DMS114 treated with DMSO at 0.1 percent for 48 hours (cell line): ENCODE results near the gene SLC22A13.
"Not testable (repeated sequence)": the region's sequence is repeated elsewhere in the genome, so short reads cannot be mapped to it uniquely, and the experiment has no call there.

Experiments used
- DNase-seq: peaks from one replicate; lab custom pipeline; 2025; ENCODE audit not compliant: unreplicated experiment; lab: John Stamatoyannopoulos, UW

Gene SLC22A13

DNA sequence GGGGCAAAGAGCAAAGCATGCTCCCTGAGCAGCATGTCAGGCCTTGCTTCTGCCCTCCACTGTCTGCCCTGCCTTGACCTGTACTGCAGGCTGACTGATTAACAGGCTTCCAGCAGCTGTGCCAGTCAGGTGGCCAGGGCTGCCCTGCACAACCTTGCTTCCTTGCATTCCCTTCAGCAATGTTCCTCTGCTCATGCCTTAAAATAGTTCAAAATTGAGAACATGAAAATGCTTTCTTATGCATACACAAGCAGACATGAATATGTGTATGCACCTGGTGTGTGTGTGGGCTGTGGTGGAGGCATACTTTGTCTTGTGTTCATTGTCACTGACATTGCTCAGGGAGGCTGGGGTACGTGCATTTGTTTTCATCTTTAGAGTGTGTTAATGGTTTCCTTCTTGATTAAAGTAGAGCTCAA, 1.2 kb upstream of the SLC22A13 start:
- DNase-seq = no peak

DNA sequence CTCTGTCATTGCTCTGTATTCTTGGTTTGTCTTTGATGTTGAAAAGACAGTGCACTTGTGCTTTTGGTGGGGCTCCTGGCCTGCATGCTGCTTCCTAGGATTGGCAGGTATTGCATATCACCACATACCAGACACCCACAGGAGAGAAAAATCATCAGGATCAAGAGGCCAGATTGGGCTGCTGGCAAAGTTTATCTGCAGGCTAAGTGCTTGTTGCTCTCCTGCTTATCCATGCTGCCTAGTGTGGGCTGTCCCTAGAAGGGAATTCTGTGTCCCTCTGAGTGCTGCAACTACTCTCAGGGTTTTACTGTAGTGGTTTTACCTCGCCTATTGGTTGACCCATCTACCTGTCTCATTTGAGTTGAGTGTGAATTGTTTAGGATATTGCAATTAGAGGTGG, 833 bp upstream of the SLC22A13 start:
- no peak for DNase-seq

DNA sequence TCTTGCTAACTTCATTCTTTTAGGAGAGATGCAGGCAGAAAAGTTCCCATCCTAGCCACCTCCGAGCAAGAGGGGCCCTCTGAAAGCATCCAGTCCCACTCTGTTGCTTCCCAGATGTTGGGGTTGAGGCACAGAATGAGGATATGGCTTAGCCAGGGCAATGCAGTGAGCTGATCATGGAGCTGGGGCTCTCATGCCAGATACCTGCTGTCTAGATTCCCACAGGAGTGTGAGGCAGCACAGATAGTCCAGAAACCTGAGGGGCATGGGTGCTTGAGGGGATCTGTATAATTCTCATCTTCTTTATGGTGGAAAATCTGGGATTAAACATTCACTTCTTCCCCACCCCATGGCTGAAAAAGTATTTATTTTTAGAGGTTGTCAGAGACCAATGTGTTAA, 1.2 kb downstream of the SLC22A13 start:
- DNase-seq = no peak

DNA sequence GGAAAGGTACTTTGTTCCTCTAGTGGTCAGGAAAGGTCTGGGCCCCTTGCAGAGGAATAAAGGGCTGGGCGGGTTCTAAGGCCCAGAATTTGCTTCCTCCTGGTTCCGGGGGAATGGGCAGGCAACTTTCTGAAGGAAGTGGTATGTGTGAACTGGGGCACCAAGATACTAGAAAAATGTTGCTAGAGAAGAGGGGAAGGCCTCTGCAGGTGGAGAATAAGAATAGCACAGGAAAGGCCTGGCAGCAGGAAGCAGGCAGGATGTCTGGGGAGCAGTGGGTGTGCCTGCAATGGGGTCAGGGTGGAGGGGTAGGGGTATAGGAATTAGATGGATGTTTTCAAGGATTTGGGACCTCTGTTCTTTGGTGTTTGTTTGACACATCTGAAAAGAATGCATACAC, 2.0 kb downstream of the SLC22A13 start:
- DNase-seq = no peak

DNA sequence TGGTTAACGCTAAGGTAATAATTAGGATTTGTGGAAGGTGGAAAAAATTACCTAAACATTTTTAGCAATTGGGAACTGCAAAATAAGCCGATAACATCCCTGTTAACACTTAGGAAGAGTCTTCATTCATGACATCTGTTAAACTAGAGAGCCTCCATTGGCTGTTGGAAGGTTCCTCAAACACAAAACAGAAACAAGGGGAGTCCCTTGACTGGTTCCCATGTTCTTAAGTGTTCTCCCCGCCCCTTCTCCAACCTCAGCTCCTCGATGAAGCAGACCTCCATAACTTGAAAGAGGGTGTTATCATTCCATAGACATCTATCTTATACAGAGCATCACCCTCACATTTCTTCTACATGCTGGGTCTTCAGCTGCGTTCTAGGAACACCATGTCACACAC, 2.5 kb downstream of the SLC22A13 start:
- DNase-seq = no peak

DNA sequence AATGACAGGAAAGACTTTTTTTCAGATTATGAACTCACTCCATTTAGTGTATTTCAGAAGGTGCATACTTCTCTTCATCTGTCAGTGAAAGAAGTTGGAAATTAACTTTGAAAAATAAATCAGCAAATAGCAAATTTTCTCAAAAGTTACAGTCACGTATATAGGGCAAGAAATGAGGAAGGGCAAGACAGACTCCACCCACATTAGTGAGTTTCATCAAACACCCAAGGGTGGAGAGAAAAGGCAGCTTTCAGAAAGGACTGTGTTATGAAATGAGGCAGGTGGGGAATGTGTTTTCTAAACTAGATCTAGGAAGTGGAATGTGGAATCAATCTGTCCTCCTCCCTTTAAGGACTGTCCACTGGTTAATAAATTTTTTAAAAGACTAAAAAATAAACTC, 2.9 kb downstream of the SLC22A13 start:
- DNase-seq = no peak

DNA sequence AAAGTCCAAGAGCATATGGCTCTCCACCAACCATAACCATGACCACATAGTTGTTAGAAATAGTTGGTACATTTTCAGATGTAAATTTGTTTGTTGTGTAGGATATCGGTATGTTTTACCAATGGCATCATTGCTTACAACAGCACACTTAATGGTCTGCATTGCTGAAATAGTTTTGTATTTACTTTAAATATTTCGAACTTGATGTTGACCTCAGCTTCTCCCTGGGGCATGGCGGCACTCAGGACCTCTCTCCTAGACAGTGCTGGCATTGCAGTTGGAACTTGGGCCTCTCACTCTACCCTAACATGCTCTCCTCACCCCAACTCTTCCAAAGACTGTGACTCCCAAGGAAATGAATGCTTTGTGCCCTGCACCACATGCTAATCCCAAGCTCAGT, 5.0 kb downstream of the SLC22A13 start:
- DNase-seq = no peak

DNA sequence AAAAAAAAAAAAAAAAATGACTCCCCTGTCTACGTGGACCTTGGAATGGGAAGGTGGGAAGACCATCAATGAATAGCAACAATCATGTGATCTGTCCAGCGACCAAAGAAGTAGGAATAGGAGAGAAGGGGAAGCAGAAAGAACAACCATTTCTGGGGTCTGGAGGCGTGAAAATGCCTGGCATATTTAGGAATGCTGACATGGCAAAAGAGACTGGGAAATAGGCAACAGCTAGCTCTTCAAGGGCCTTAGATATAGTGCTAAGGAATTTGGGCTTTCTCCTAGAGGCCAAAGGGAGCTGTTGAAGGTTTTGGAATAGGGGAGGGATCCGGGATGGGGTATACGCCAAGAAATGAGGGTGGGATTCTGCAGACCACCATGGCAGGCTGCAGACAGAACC, 5.9 kb downstream of the SLC22A13 start:
- DNase-seq = no peak

DNA sequence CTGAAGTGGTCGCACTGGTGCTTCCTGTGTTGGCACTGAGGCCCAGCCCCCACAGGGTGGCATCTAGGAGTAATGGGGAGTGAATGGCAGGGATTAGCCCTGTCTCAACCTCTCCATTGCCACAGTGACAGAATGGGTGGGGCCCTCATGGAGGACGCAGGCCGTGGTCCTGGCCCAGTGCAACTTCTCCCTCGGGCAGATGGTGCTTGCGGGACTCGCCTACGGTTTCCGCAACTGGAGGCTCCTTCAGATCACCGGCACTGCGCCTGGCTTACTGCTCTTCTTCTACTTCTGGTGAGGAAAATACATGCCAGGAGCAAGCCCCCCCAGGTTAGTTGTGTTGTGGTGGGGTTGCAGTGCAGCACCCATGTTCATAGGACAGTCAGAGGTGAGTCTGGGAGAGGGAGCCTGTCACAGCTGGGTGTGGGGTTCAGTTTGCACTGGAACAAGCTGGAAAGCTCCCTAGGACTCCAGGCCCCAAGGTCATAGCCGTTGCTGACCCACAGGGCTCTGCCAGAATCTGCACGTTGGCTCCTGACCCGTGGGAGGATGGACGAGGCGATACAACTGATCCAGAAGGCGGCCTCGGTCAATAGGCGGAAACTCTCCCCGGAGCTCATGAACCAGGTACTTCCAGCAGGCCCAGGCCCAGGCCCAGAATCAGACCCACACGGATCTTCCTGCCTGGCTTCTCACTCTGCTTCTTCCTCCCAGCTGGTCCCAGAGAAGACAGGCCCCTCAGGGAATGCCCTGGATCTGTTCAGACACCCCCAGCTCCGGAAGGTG, 9.4 kb downstream of the SLC22A13 start:
- no peak for DNase-seq

DNA sequence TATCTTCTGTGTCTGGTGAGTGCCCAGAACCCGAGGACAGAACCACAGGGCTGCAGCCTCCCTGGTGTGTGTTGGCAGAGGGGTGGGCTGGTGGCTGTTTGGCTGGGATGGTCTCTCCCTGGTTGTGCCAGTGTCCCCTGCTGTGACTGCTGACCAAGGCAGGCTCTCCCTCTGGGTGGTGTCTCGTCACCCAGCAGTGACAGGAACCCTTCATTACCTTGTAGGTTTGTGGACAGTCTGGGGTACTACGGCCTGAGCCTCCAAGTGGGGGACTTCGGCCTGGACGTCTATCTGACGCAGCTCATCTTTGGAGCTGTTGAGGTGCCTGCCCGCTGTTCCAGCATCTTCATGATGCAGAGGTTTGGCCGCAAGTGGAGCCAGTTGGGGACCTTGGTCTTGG, 10.0 kb downstream of the SLC22A13 start:
- no peak for DNase-seq

DNA sequence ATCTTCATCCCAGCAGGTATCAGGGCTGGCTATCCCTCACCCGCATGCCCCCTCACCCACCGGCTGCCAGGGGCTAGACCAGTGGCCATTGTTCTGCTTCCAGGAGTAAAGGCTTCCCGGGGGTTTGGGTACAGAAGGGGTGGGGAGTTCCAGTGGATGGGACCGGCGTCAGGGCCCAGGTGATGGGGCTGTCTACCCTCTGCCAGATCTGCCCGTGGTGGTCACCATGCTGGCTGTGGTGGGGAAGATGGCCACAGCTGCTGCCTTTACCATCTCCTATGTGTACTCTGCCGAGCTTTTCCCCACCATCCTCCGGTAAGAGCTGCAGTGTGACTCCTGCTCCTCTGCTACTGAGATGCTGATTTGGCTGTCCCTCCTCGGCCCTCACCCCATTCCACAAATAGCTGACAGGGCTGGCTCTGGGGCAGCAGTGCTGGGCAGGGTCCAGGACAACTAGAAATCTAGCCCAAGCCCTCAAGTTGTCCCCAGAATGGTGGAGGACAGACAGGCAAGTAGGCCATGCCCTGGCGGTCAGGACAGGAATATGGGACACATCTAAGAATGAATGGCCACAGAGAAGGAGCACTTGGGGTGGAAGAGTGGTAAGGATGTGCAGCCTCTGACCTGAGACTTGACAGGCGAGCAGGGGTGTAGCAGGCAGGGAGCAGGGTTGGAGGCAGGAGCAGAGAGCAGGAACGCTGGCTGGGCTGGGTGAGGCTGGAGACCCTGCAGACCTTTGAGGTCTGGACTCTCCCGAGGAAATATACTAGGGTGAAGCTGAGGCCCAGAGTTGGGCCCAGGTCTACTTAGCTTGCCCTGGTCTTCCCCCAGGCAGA, 10.7 kb downstream of the SLC22A13 start:
- DNase-seq = no peak

DNA sequence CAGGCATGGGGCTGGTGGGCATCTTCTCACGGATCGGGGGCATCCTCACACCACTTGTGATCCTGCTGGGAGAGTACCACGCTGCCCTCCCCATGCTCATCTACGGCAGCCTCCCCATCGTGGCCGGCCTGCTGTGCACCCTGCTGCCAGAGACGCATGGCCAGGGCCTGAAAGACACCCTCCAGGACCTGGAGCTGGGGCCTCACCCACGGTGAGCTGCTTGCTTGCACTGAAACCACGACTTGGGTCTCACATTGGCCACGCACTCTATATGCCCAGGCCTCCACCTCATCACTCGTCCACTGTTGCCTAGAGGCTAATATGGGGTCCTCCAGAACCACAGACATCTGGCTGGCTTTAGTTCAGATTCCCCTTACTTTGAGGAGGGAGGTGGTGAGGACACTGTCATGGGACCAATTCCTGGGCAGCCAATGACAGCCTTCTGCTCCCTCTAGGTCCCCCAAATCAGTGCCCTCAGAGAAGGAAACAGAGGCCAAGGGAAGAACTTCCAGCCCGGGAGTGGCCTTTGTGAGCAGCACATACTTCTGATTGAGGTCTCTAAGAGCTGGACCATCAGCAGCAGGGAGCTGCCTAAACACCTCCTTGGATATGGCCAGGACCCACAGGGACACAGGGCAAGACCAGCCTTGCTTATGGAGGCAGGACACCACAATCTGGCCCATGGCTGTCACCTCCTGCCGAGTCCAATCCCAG, 11.5 kb downstream of the SLC22A13 start:
- DNase-seq = no peak

DNA sequence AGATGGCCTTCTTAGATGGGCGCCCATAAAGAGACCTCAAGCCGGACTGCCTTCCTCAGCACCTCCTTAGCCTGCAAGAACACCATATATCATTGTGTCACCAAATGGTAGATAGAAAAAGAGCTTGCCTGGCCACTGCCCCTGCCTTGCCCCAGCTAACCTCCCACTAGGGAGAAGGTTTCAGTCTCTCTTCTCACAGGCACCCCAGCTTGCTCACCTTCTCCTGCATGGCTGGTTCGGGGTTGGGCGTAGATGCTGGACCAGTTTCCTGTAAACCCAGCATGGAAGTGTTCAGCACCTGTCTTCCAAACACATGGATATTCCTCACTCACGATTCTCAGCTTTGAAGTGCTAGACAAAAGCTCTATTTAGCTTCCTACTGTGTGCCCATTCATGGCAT, 13.2 kb downstream of the SLC22A13 start:
- no peak for DNase-seq

DNA sequence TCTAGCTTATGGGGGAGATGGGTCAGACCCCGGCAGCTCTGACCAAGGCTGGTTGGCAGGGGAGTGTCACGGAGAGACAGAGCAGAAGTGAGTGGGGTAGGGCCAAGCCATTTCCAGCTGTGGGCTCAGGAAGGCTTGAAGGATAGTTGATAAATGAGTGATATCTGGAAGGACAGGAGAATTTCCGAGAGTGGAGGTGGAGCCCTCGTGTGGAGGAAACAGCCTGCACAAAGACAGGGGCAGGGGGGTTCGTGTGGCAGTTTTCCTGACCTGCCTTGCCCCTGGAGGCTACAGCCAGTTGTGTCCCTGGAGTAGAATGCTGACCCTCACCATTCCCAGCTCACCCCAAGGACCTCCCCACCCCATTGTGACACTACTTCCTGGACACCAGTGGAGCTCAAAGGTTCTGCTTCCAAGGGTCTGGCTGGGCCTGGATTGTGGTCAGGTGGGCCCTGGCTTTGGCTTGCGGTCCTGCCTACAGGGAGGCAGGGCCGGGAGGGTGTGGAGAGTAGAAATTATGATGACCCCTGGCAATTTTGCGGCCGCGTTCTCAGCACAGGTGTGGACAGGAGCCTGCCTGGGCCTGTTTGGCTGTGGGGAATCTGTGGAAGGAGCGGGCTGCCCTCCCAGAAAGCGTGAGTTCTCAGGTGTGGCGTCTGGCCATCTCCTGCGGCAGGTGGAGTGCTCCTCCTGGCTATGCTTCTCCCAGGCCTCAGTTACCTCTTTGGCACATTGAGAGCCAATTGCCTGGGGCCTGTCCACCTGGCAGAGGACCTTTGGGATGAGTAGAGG, 16.5 kb downstream of the SLC22A13 start, which contains the start of gene SLC22A14:
TSS of gene SLC22A14 (plus strand) at position 400 of the 792 bp plus-strand sequence. CDS start 23,733 bp downstream, outside the sequence.
- no peak for DNase-seq

DNA sequence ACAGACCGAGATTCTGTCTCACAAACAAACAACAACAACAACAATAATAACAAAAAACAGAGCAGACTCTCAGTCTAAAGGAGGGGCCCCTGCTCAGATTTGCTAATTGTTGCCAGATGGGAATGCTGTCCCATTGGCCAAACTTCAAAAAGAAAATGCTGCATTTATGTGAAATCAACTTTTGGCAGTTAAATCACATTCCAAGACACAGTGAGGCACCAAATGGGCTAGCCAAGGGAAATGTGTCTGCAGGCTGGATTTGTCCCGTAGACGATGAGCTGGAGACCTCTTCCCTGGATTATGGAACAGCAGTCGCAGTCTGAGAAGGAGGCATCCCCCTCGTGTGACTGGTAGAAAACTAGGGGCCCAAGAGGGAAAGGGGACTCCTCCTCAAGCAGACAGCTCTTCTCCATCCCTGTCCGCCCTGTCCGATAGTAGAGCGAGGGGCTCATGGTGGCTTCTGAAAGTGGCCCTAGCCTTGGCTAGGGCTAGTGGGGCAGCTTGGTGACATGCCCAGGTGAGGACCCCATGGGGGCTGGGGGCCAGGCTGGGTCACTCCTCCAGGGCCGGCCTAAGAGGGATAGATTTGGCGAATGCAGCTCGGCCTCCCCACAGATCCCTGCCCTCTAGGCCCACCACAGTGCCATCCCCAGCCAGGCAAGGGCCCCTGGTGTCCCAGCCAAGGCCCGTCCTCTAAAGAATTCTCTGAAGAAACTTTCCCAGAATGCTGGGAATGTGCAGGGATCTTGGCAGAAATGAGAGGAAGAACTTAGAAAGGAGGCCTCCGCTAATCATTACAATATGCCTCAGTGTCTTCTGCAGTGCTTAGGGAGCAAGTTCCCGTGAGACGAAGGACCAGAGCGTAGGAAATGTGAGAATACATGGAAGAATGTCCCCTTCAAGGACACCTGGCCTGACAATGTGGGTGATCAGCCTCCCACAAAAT, 18.5 kb downstream of the SLC22A13 start:
- no peak for DNase-seq

DNA sequence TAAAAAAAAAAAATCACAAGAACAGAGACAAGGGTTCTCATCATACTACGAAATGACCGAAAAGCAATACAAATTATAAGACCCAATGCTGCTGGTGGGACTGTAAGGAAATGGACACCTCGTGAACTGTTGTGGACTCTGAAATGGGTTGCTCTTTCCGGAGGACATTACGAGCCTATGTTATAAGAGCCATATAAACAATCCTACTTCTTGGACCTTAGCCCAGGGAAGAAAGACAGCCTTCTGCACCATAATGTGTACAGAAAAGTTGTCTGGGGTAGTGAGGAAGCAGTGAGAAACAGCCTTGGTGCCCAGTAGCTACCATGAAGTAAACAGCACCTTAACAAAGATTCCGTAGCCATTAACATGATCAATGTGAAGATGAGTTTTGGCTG, 19.1 kb downstream of the SLC22A13 start:
- DNase-seq = no peak

DNA sequence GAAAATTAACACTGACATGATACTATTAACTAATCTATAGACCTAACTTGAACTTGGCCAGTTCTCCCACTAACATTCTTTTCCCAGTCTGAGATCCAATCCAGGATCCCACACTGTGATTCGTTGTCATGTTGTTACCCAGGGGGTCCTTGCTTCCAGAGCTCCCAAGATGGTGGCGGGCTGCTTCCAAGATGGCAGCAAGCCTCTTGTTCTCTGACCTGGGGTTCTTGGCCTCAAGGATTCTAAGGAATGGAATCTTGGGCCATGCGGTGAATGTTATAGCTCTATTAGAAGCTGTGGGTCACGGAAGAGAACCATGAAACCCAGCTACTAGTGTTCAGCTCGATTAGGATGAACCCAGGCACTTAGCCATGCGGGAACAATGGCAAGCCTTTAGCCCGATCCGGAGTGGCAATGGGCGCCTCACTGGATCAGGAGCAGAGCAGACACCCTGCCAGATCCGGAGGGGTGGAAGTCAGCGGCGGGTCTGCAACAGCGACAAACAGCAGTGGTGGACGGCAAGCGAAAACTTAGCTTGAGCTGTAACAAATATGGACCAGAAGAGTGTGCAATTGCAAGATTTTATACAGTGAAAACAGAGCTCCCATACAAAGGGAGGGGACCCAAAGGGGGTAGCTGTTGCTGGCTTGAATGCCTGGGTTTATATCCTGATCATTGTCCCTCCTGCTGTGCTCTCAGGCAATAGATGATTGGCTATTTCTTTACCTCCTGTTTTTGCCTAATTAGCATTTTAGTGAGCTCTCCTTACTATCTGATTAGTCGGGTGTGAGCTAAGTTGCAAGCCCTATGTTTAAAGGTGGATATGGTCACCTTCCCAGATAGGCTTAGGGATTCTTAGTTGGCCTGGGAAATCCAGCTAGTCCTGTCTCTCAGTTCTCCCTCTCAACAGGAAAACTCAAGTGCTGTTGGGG, 23.9 kb downstream of the SLC22A13 start:
- not testable (repeated sequence) for DNase-seq

DNA sequence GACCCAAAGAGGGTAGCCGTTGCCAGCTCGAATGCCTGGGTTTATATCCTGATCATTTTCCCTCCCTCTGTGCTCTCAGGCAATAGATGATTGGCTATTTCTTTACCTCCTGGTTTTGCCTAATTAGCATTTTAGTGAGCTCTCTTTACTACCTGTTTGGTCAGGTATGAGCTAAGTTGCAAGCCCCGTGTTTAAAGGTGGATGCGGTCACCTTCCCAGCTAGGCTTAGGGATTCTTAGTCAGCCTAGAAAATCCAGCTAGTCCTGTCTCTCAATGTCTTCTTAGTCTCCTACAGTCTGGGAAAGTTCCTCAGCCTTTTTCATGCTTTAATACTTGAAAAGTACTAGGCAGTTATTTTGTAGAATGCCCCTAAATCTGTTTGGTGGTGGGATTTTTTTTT, 31.4 kb downstream of the SLC22A13 start:
- not testable (repeated sequence) for DNase-seq

DNA sequence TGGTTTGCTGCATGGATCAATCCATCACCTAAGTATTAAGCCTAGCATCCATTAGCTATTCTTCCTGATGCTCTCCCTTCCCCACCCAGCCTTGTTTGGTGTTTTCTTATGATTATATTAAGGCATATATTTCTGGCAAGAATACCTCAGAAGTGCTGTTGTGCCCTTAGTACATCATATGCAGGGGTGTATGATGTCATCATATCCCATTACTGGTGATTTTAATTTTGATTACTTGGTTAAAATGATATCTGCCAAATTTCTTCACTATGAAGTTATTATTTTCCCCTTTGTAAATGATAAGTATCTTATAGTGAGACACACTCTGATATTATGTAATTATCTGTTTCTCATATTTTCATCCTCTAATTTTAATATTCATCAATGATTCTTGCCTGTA, 31.9 kb downstream of the SLC22A13 start:
- no peak for DNase-seq
